ENCODE data around the gene FBXW7. TPM values are rescaled to one million over a fixed set of nuclear protein-coding genes. Genes with fewer than 3 reads are reported as not detected.

The FBXW7 gene
- total and polyA plus RNA-seq, 2 of the 8 experiments (the other 6 are each of a cell fraction or from before 2014, with no cell fraction given): 6.0 to 26.7 TPM

DNA sequence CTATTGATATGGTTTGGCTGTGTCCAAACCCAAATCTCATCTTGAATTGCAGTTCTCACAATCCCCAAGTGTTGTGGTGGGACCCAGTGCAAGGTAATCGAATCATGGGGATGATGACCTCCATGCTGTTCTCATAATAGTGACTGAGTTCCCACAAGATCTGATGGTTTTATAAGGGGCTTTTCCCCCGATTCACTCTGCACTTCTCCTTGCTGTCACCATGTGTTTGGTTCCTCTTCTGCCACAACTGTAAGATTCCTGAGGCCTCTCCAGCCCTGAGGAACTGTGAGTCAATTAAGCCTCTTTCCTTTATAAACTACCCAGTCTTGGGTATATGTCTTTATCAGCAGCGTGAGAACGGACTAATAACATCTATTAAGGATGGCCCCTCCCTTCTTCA lies 68.8 kb downstream of the FBXW7 start:
- Histone ChIP-seq H3K79me2 (ENCODE audit: control insufficient read depth in 1 of 2, insufficient read depth in 2 of 2, low read length in 2 of 2) (peaks cover 0 to 49% of the 10 kb centered on the region in 2 experiments; a peak in 2 of 4 replicates), H2AK5ac (ENCODE audit: low read depth, low read length) (no peak overlapping the region), H4K5ac (ENCODE audit: insufficient read length, low read depth, low read length) (no peak overlapping the region), H3K27ac (ENCODE audit: low read depth, low read length) (no peak overlapping the region), H3K9me3 (ENCODE audit: insufficient read depth in 2 of 2, low read depth in 1 of 2, low read length in 1 of 2) (no peaks in the 10 kb centered on the region), H3K4ac (replicated peaks; ENCODE audit: insufficient read length, low read depth, low read length) (no peak overlapping the region), H3K18ac (ENCODE audit: extremely low read depth, low read length) (no peak overlapping the region), H4K8ac (ENCODE audit: extremely low read depth, insufficient read depth, low read length) (no peak overlapping the region), H2AFZ (ENCODE audit: low read length) (no peak overlapping the region), H2BK120ac (replicated peaks; ENCODE audit: low read depth, low read length) (no peak overlapping the region), H2BK5ac (ENCODE audit: low read depth, low read length) (no peak overlapping the region), H2BK12ac (ENCODE audit: low read depth, low read length) (no peak overlapping the region), H4K91ac (replicated peaks; ENCODE audit: insufficient read length, low read length) (no peak overlapping the region), H2BK20ac (ENCODE audit: low read length) (no peak overlapping the region), H3K4me3 (ENCODE audit: extremely low read depth in 1 of 4, insufficient read depth in 2 of 4, low read depth in 3 of 4, low read length in 4 of 4) (no peak overlapping the region), H2BK15ac (ENCODE audit: low read length) (no peak overlapping the region), H3K36me3 (ENCODE audit: control insufficient read depth in 2 of 4, insufficient read depth in 4 of 4, low read length in 3 of 4) (no peaks in the 10 kb centered on the region), H3K23ac (ENCODE audit: insufficient read length) (no peak overlapping the region), H3K9ac (replicated peaks in 1 of 4; ENCODE audit: extremely low read depth in 1 of 4, low read depth in 3 of 4, low read length in 3 of 4) (no peak overlapping the region), H3K4me1 (replicated peaks in 1 of 4; ENCODE audit: control insufficient read depth in 3 of 4, insufficient read depth in 4 of 4, low read length in 3 of 4) (peaks cover 0 to 3% (median 0%) of the 10 kb centered on the region in 4 experiments; a peak in 1 of 7 replicates), H3K14ac (ENCODE audit: insufficient read length) (no peak overlapping the region), H3K4me2 (ENCODE audit: insufficient read depth in 1 of 2, low read depth in 2 of 2, low read length in 2 of 2) (no peak overlapping the region), H3K23me2 (ENCODE audit: low read depth, low read length) (no peaks in the 10 kb centered on the region; the same call in 1 of the 2 replicates), H4K20me1 (replicated peaks in 1 of 2; ENCODE audit: control insufficient read depth in 1 of 2, insufficient read depth in 2 of 2, low read length in 2 of 2) (no peaks in the 10 kb centered on the region), H3K79me1 (ENCODE audit: low read depth, low read length) (no peaks in the 10 kb centered on the region), H3K56ac (replicated peaks; ENCODE audit: insufficient read length, low read depth, low read length) (no peak overlapping the region), H3K27me3 (replicated peaks in 1 of 4; ENCODE audit: control insufficient read depth in 3 of 4, extremely low read depth in 1 of 4, insufficient read depth in 3 of 4, low read length in 3 of 4) (no peaks in the 10 kb centered on the region)
- WGBS, 2 experiments (ENCODE audit: extremely low coverage in 1 of 2, insufficient coverage in 1 of 2, insufficient read length in 1 of 2, insufficient replicate concordance in 2 of 2, low coverage in 1 of 2, low lambda C conversion rate in 2 of 2, missing lambda C conversion rate in 1 of 2): 90% methylated on average over 4 of the region's 4 CpGs; no CpG with 5 or more reads in 1 of the 2 experiments
- FAIRE-seq (no peak), DNase-seq (ENCODE audit: low read depth in 1 of 2, low spot score in 2 of 2) (no peak)
- POLR2A ChIA-PET (ENCODE audit: partially characterized antibody): no interaction called here
- CTCF ChIA-PET (ENCODE audit: partially characterized antibody): no interaction called here
- TF ChIP-seq SIX5 (IDR thresholded peaks at IDR 0.05; ENCODE audit: low read depth, low read length) (no peak), YY1 (IDR thresholded peaks at IDR 0.05; ENCODE audit: low read depth, low read length) (no peak), NANOG (IDR thresholded peaks at IDR 0.05; ENCODE audit: insufficient read depth, low read depth, low read length, poor library complexity, severe bottlenecking) (no peak), CHD2 (IDR thresholded peaks at IDR 0.05; ENCODE audit: low read length) (no peak), KDM5A (IDR thresholded peaks at IDR 0.05; ENCODE audit: low read length) (no peak), ASH2L (IDR thresholded peaks at IDR 0.05; ENCODE audit: low read length) (no peak), BACH1 (IDR thresholded peaks at IDR 0.05; ENCODE audit: low read length) (no peak), SIN3A (conservative IDR thresholded peaks at IDR 0.05 in 1 of 2, IDR thresholded peaks at IDR 0.05 in 1 of 2; ENCODE audit: low read depth in 1 of 2, low read length in 2 of 2) (no peak), CBX5 (IDR thresholded peaks at IDR 0.05; ENCODE audit: low read depth, low read length) (no peak), FOSL1 (IDR thresholded peaks at IDR 0.05; ENCODE audit: insufficient read depth, low read depth, low read length) (no peak)
